Astrocyte of the hippocampus (primary cell): ENCODE measurements around the gene CEP104.

ENCODE experiments used
- DNase-seq: peaks from one replicate; pipeline ENCODE4 v3.0.0; 2011; ENCODE audit warnings: low read depth, low spot score

Gene CEP104

GRCh38 chr1:3856923-3857790 is at the start of gene CEP104, which contains the start of gene DFFB:
Gene CEP104, minus strand, starts transcription at chr1:3857211. Its CDS starts 4,804 bp downstream, at chr1:3852407.
Gene DFFB, plus strand, starts transcription at chr1:3857476. Its CDS starts 128 bp downstream, at chr1:3857604.
- peak; percentile 96 for DNase-seq

- DNase-seq, result no peak
Measured at GRCh38 chr1:3906672-3907020, 49.6 kb upstream of the CEP104 start.

GRCh38 chr1:3905953-3906671 is 49.1 kb upstream of the CEP104 start:
- DNase-seq, result no peak

GRCh38 chr1:3905266-3905952 is 48.4 kb upstream of the CEP104 start:
- no peak for DNase-seq

GRCh38 chr1:3904843-3905185 is 47.8 kb upstream of the CEP104 start:
- DNase-seq, result no peak

- DNase-seq, result no peak
Measured at GRCh38 chr1:3904006-3904842, 47.2 kb upstream of the CEP104 start.

GRCh38 chr1:3903141-3904005 is 46.4 kb upstream of the CEP104 start:
- no peak for DNase-seq

GRCh38 chr1:3902571-3903091 is 45.6 kb upstream of the CEP104 start:
- DNase-seq, result no peak

GRCh38 chr1:3902111-3902511 is 45.1 kb upstream of the CEP104 start:
- no peak for DNase-seq

GRCh38 chr1:3900969-3901529 is 44.0 kb upstream of the CEP104 start:
- DNase-seq, result peak; percentile 99

GRCh38 chr1:3900150-3900968 is 43.3 kb upstream of the CEP104 start, which contains the start of gene C1orf174:
Gene C1orf174, minus strand, starts transcription at chr1:3900272. Its CDS starts 86 bp downstream, at chr1:3900186.
- DNase-seq, result peak; percentile 99

- DNase-seq, result no peak
Measured at GRCh38 chr1:3899754-3900149, 42.7 kb upstream of the CEP104 start.

- peak; percentile 31 for DNase-seq
Measured at GRCh38 chr1:3898994-3899753, 42.2 kb upstream of the CEP104 start.

GRCh38 chr1:3898475-3898735 is 41.4 kb upstream of the CEP104 start:
- no peak for DNase-seq

- DNase-seq, result no peak
Measured at GRCh38 chr1:3896396-3897000, 39.5 kb upstream of the CEP104 start.

GRCh38 chr1:3895951-3896325 is 38.9 kb upstream of the CEP104 start:
- DNase-seq, result no peak

GRCh38 chr1:3895279-3895950 is 38.4 kb upstream of the CEP104 start:
- DNase-seq, result peak; percentile 13
